SJCRH30 (cell line): ENCODE measurements around the gene SLC9A9. TPM values are rescaled to one million over a fixed set of nuclear protein-coding genes. Genes with fewer than 3 reads are reported as not detected.
A peak's percentile ranks its signal among the peaks of the same experiment; 100 is the strongest.
"Not testable (repeated sequence)": the region's sequence is repeated elsewhere in the genome, so short reads cannot be mapped to it uniquely, and the experiment has no call there.

ENCODE experiments used
- DNase-seq, 2 experiments: peaks; one replicate each; pipeline ENCODE4 v3.0.0-alpha.2; 2015 to 2020
- H3K27ac ChIP-seq: fragments of 250-450 bp; sonication (Bioruptor Pico); 2 replicates; pipeline ENCODE4 v1.5.1; 2020; ENCODE audit warnings: mild to moderate bottlenecking, moderate library complexity
- H3K27me3 ChIP-seq: fragments of 250-450 bp; sonication (Bioruptor Pico); 2 replicates; pipeline ENCODE4 v1.5.1; 2020; ENCODE audit warnings: mild to moderate bottlenecking, moderate library complexity
- H3K36me3 ChIP-seq: fragments of 250-450 bp; sonication (Bioruptor Pico); 2 replicates; pipeline ENCODE4 v1.5.1; 2020; ENCODE audit warnings: mild to moderate bottlenecking, moderate library complexity
- H3K4me1 ChIP-seq: fragments of 250-450 bp; sonication (Bioruptor Pico); 2 replicates; pipeline ENCODE4 v1.5.1; 2020; ENCODE audit warnings: mild to moderate bottlenecking, moderate library complexity
- H3K4me3 ChIP-seq: fragments of 250-450 bp; sonication (Bioruptor Pico); 2 replicates; pipeline ENCODE4 v1.5.1; 2020; ENCODE audit warnings: mild to moderate bottlenecking, moderate library complexity
- H3K9me3 ChIP-seq: fragments of 250-450 bp; sonication (Bioruptor Pico); replicated peaks from 2 replicates; pipeline ENCODE4 v1.5.1; 2020; ENCODE audit warnings: mild to moderate bottlenecking, moderate library complexity
- total RNA-seq: library from RNA; depleted of rRNA; stranded (reverse); fragments of >200 nt; shearing (Covaris generic); gene quantifications from 2 replicates; pipeline ENCODE4 v1.2.3, GENCODE V29; 2014; rRNA removed

SLC9A9 gene
- total RNA-seq = 0.94 and 1.4 TPM in 2 replicates

- peak within 1 kb of the TSS; percentile 55 for H3K4me3 ChIP-seq
- H3K9me3 ChIP-seq = no peaks in the 10 kb centered on the region; the same call in 1 of the 2 replicates
- no peaks in the 10 kb centered on the region for H3K27me3 ChIP-seq
- H3K27ac ChIP-seq = no peak within 1 kb of the TSS; the same call in 1 of the 2 replicates
- DNase-seq = peak; percentile 7 to 46
- peaks cover 2% of the 10 kb centered on the region for H3K4me1 ChIP-seq
- no peaks in the 10 kb centered on the region for H3K36me3 ChIP-seq
Measured at GRCh38 chr3:143847787-143848631, at the start of gene SLC9A9. SLC9A9 (minus strand) TSS chr3:143848468; CDS start chr3:143848322, 146 bp downstream.

GRCh38 chr3:143897576-143898295 lies 49.5 kb upstream of the SLC9A9 start:
- no peak overlapping the region for H3K4me3 ChIP-seq
- no peak overlapping the region for H3K27ac ChIP-seq
- H3K9me3 ChIP-seq = no peaks in the 10 kb centered on the region
- 0 out of 2 replicates have a peak, but pooled peaks cover 4% of the 10 kb centered on the region for H3K27me3 ChIP-seq
- no peak for DNase-seq
- H3K4me1 ChIP-seq = no peaks in the 10 kb centered on the region
- H3K36me3 ChIP-seq = no peaks in the 10 kb centered on the region

GRCh38 chr3:143896486-143896885 lies 48.2 kb upstream of the SLC9A9 start:
- H3K9me3 ChIP-seq = no peaks in the 10 kb centered on the region
- H3K4me1 ChIP-seq = no peaks in the 10 kb centered on the region
- no peak for DNase-seq
- 0 out of 2 replicates have a peak, but pooled peaks cover 4% of the 10 kb centered on the region for H3K27me3 ChIP-seq
- no peak overlapping the region for H3K4me3 ChIP-seq
- no peaks in the 10 kb centered on the region for H3K36me3 ChIP-seq
- no peak overlapping the region for H3K27ac ChIP-seq

- Histone ChIP-seq H3K4me1 (no peaks in the 10 kb centered on the region), H3K27ac (no peak overlapping the region)
- DNase-seq = peak in 1 of 2 experiments; percentile 9
Measured at GRCh38 chr3:143895805-143896204, 47.5 kb upstream of the SLC9A9 start.

GRCh38 chr3:143888846-143889245 lies 40.6 kb upstream of the SLC9A9 start:
- Histone ChIP-seq H3K36me3 (no peaks in the 10 kb centered on the region), H3K27me3 (peaks cover 2% of the 10 kb centered on the region), H3K9me3 (no peaks in the 10 kb centered on the region), H3K4me1 (no peaks in the 10 kb centered on the region), H3K4me3 (no peak overlapping the region), H3K27ac (no peak overlapping the region)
- no peak for DNase-seq

More at GRCh38 chr3:143895805-143896204, 47.5 kb upstream of the SLC9A9 start:
- H3K36me3 ChIP-seq = no peaks in the 10 kb centered on the region
- 0 out of 2 replicates have a peak, but pooled peaks cover 4% of the 10 kb centered on the region for H3K27me3 ChIP-seq
- no peak overlapping the region for H3K4me3 ChIP-seq
- no peaks in the 10 kb centered on the region for H3K9me3 ChIP-seq

- Histone ChIP-seq H3K27me3 (peaks cover 2% of the 10 kb centered on the region), H3K36me3 (no peaks in the 10 kb centered on the region), H3K4me3 (no peak overlapping the region), H3K9me3 (no peaks in the 10 kb centered on the region), H3K27ac (no peak overlapping the region), H3K4me1 (no peaks in the 10 kb centered on the region)
- DNase-seq = no peak
Measured at GRCh38 chr3:143888166-143888565, 39.9 kb upstream of the SLC9A9 start.

GRCh38 chr3:143885780-143886427 lies 37.6 kb upstream of the SLC9A9 start:
- H3K27me3 ChIP-seq = peaks cover 2% of the 10 kb centered on the region
- DNase-seq = peak; percentile 20 to 71
- no peak overlapping the region for H3K4me3 ChIP-seq
- no peaks in the 10 kb centered on the region for H3K4me1 ChIP-seq
- H3K27ac ChIP-seq = no peak overlapping the region
- no peaks in the 10 kb centered on the region for H3K9me3 ChIP-seq
- H3K36me3 ChIP-seq = no peaks in the 10 kb centered on the region

GRCh38 chr3:143884861-143885260 lies 36.6 kb upstream of the SLC9A9 start:
- H3K4me3 ChIP-seq = no peak overlapping the region
- DNase-seq = no peak

GRCh38 chr3:143883151-143883550 lies 34.9 kb upstream of the SLC9A9 start:
- no peak overlapping the region for H3K4me3 ChIP-seq
- no peaks in the 10 kb centered on the region for H3K4me1 ChIP-seq
- H3K27ac ChIP-seq = no peak overlapping the region
- DNase-seq = no peak
- no peaks in the 10 kb centered on the region for H3K36me3 ChIP-seq
- peaks cover 2% of the 10 kb centered on the region; the same call in 1 of the 2 replicates for H3K27me3 ChIP-seq
- no peaks in the 10 kb centered on the region for H3K9me3 ChIP-seq

More at GRCh38 chr3:143884861-143885260, 36.6 kb upstream of the SLC9A9 start:
- Histone ChIP-seq H3K27ac (no peak overlapping the region), H3K4me1 (no peaks in the 10 kb centered on the region), H3K36me3 (no peaks in the 10 kb centered on the region), H3K27me3 (peaks cover 2% of the 10 kb centered on the region), H3K9me3 (no peaks in the 10 kb centered on the region)

- Histone ChIP-seq H3K27me3 (no peaks in the 10 kb centered on the region), H3K4me3 (no peak overlapping the region), H3K36me3 (no peaks in the 10 kb centered on the region), H3K27ac (no peak overlapping the region), H3K4me1 (no peaks in the 10 kb centered on the region), H3K9me3 (no peaks in the 10 kb centered on the region)
- DNase-seq = no peak
Measured at GRCh38 chr3:143881095-143881494, 32.8 kb upstream of the SLC9A9 start.

GRCh38 chr3:143875546-143875945 lies 27.3 kb upstream of the SLC9A9 start:
- Histone ChIP-seq H3K27ac (no peak overlapping the region), H3K36me3 (no peaks in the 10 kb centered on the region), H3K9me3 (no peaks in the 10 kb centered on the region), H3K4me1 (no peaks in the 10 kb centered on the region), H3K4me3 (no peak overlapping the region), H3K27me3 (no peaks in the 10 kb centered on the region)
- no peak for DNase-seq

GRCh38 chr3:143873553-143873952 lies 25.3 kb upstream of the SLC9A9 start:
- not testable (repeated sequence) for DNase-seq, H3K4me1 ChIP-seq, H3K4me3 ChIP-seq, H3K9me3 ChIP-seq, H3K27ac ChIP-seq, H3K27me3 ChIP-seq, H3K36me3 ChIP-seq

GRCh38 chr3:143865302-143865701 lies 17.0 kb upstream of the SLC9A9 start:
- Histone ChIP-seq H3K27me3 (no peaks in the 10 kb centered on the region), H3K36me3 (no peaks in the 10 kb centered on the region), H3K4me1 (no peaks in the 10 kb centered on the region), H3K4me3 (no peak overlapping the region), H3K9me3 (no peaks in the 10 kb centered on the region), H3K27ac (no peak overlapping the region)
- DNase-seq = no peak

- no peak for DNase-seq
- H3K27me3 ChIP-seq = no peaks in the 10 kb centered on the region
- H3K27ac ChIP-seq = no peak overlapping the region
- no peaks in the 10 kb centered on the region for H3K9me3 ChIP-seq
- no peaks in the 10 kb centered on the region for H3K4me1 ChIP-seq
- no peaks in the 10 kb centered on the region for H3K36me3 ChIP-seq
- no peak overlapping the region for H3K4me3 ChIP-seq
Measured at GRCh38 chr3:143859465-143860203, 11.4 kb upstream of the SLC9A9 start.
